ENCODE measurements around the gene TRIM2.

DNA sequence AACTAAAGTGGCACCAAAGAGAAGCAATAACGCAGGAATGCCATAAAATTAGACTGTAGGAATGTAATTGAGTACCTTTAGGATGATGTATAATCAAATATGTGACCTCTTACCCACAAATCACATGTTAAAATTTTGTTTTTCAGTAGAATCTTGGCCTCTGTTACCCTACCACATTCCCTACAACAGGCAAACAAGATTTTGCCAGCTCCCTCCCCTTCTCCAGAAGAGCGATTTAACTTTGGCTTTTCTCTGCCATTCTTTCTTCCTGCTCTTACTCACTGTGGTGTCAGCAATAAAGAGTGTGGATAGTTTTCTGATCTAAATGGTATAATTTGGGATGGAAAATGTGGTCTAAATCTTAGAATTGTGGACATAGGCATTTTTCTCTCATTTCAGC lies 57.2 kb downstream of the TRIM2 start:
- TF ChIP-seq POLR2AphosphoS5 (IDR thresholded peaks at IDR 0.05; ENCODE audit: low read depth) (no peak), EZH2 (IDR thresholded peaks at IDR 0.05; ENCODE audit: low read depth, unreplicated experiment) (no peak), EZH2phosphoT487 (IDR thresholded peaks at IDR 0.05; ENCODE audit: unreplicated experiment) (no peak), ZNF331 (CRISPR knock-in tag; IDR thresholded peaks at IDR 0.05; ENCODE audit: low read depth) (no peak), NANOG (IDR thresholded peaks at IDR 0.05; ENCODE audit: borderline replicate concordance) (no peak), CREB1 (CRISPR knock-in tag; IDR thresholded peaks at IDR 0.05; ENCODE audit: low read depth) (no peak), JUNB (IDR thresholded peaks at IDR 0.05; ENCODE audit: unreplicated experiment) (no peak)
- TF ChIP-seq, protein P1, sequence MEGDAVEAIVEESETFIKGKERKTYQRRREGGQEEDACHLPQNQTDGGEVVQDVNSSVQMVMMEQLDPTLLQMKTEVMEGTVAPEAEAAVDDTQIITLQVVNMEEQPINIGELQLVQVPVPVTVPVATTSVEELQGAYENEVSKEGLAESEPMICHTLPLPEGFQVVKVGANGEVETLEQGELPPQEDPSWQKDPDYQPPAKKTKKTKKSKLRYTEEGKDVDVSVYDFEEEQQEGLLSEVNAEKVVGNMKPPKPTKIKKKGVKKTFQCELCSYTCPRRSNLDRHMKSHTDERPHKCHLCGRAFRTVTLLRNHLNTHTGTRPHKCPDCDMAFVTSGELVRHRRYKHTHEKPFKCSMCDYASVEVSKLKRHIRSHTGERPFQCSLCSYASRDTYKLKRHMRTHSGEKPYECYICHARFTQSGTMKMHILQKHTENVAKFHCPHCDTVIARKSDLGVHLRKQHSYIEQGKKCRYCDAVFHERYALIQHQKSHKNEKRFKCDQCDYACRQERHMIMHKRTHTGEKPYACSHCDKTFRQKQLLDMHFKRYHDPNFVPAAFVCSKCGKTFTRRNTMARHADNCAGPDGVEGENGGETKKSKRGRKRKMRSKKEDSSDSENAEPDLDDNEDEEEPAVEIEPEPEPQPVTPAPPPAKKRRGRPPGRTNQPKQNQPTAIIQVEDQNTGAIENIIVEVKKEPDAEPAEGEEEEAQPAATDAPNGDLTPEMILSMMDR (conservative IDR thresholded peaks at IDR 0.05; ENCODE audit: low read depth in 2 of 2), result no peak
- TF ChIP-seq, protein P2, sequence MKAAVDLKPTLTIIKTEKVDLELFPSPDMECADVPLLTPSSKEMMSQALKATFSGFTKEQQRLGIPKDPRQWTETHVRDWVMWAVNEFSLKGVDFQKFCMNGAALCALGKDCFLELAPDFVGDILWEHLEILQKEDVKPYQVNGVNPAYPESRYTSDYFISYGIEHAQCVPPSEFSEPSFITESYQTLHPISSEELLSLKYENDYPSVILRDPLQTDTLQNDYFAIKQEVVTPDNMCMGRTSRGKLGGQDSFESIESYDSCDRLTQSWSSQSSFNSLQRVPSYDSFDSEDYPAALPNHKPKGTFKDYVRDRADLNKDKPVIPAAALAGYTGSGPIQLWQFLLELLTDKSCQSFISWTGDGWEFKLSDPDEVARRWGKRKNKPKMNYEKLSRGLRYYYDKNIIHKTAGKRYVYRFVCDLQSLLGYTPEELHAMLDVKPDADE (IDR thresholded peaks at IDR 0.05), result no peak
- TF ChIP-seq, protein P3, sequence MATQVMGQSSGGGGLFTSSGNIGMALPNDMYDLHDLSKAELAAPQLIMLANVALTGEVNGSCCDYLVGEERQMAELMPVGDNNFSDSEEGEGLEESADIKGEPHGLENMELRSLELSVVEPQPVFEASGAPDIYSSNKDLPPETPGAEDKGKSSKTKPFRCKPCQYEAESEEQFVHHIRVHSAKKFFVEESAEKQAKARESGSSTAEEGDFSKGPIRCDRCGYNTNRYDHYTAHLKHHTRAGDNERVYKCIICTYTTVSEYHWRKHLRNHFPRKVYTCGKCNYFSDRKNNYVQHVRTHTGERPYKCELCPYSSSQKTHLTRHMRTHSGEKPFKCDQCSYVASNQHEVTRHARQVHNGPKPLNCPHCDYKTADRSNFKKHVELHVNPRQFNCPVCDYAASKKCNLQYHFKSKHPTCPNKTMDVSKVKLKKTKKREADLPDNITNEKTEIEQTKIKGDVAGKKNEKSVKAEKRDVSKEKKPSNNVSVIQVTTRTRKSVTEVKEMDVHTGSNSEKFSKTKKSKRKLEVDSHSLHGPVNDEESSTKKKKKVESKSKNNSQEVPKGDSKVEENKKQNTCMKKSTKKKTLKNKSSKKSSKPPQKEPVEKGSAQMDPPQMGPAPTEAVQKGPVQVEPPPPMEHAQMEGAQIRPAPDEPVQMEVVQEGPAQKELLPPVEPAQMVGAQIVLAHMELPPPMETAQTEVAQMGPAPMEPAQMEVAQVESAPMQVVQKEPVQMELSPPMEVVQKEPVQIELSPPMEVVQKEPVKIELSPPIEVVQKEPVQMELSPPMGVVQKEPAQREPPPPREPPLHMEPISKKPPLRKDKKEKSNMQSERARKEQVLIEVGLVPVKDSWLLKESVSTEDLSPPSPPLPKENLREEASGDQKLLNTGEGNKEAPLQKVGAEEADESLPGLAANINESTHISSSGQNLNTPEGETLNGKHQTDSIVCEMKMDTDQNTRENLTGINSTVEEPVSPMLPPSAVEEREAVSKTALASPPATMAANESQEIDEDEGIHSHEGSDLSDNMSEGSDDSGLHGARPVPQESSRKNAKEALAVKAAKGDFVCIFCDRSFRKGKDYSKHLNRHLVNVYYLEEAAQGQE (IDR thresholded peaks at IDR 0.05; ENCODE audit: unreplicated experiment), result no peak
- TF ChIP-seq, protein P4, sequence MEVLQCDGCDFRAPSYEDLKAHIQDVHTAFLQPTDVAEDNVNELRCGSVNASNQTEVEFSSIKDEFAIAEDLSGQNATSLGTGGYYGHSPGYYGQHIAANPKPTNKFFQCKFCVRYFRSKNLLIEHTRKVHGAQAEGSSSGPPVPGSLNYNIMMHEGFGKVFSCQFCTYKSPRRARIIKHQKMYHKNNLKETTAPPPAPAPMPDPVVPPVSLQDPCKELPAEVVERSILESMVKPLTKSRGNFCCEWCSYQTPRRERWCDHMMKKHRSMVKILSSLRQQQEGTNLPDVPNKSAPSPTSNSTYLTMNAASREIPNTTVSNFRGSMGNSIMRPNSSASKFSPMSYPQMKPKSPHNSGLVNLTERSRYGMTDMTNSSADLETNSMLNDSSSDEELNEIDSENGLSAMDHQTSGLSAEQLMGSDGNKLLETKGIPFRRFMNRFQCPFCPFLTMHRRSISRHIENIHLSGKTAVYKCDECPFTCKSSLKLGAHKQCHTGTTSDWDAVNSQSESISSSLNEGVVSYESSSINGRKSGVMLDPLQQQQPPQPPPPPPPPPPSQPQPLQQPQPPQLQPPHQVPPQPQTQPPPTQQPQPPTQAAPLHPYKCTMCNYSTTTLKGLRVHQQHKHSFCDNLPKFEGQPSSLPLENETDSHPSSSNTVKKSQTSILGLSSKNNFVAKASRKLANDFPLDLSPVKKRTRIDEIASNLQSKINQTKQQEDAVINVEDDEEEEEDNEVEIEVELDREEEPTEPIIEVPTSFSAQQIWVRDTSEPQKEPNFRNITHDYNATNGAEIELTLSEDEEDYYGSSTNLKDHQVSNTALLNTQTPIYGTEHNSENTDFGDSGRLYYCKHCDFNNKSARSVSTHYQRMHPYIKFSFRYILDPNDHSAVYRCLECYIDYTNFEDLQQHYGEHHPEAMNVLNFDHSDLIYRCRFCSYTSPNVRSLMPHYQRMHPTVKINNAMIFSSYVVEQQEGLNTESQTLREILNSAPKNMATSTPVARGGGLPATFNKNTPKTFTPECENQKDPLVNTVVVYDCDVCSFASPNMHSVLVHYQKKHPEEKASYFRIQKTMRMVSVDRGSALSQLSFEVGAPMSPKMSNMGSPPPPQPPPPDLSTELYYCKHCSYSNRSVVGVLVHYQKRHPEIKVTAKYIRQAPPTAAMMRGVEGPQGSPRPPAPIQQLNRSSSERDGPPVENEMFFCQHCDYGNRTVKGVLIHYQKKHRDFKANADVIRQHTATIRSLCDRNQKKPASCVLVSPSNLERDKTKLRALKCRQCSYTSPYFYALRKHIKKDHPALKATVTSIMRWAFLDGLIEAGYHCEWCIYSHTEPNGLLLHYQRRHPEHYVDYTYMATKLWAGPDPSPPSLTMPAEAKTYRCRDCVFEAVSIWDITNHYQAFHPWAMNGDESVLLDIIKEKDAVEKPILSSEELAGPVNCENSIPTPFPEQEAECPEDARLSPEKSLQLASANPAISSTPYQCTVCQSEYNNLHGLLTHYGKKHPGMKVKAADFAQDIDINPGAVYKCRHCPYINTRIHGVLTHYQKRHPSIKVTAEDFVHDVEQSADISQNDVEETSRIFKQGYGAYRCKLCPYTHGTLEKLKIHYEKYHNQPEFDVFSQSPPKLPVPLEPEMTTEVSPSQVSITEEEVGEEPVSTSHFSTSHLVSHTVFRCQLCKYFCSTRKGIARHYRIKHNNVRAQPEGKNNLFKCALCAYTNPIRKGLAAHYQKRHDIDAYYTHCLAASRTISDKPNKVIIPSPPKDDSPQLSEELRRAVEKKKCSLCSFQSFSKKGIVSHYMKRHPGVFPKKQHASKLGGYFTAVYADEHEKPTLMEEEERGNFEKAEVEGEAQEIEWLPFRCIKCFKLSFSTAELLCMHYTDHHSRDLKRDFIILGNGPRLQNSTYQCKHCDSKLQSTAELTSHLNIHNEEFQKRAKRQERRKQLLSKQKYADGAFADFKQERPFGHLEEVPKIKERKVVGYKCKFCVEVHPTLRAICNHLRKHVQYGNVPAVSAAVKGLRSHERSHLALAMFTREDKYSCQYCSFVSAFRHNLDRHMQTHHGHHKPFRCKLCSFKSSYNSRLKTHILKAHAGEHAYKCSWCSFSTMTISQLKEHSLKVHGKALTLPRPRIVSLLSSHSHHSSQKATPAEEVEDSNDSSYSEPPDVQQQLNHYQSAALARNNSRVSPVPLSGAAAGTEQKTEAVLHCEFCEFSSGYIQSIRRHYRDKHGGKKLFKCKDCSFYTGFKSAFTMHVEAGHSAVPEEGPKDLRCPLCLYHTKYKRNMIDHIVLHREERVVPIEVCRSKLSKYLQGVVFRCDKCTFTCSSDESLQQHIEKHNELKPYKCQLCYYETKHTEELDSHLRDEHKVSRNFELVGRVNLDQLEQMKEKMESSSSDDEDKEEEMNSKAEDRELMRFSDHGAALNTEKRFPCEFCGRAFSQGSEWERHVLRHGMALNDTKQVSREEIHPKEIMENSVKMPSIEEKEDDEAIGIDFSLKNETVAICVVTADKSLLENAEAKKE (CRISPR knock-in tag; IDR thresholded peaks at IDR 0.05), result no peak
